Activated naive CD4-positive, alpha-beta T cell treated with anti-CD3 and anti-CD28 coated beads, Interleukin-2, amount 50 U/mL, for 72 hours (primary cell): Measurements from ENCODE around the gene PRXL2B. TPM values are rescaled to one million over a fixed set of nuclear protein-coding genes. Genes with fewer than 3 reads are reported as not detected.
"Not testable (repeated sequence)": the region's sequence is repeated elsewhere in the genome, so short reads cannot be mapped to it uniquely, and the experiment has no call there.

Experiments used
- ATAC-seq, 2 donors: fragments of 150-1000 bp; cut with Tn5 transposase; 2 replicates each; pipeline ENCODE4 v1.10.0; 2021; ENCODE audit warnings: mild to moderate bottlenecking in 2 of 2, moderate library complexity in 2 of 2
- DNase-seq, 2 donors: peaks; one replicate each; pipeline ENCODE4 v3.0.0; 2021 to 2022; ENCODE audit warnings: low spot score in 2 of 2
- H3K27ac Mint-ChIP-seq, 2 donors: one replicate each; pipeline ENCODE4 v1.8.0; 2022; ENCODE audit warnings: mild to moderate bottlenecking in 2 of 2, mixed read lengths in 2 of 2
- H3K36me3 Mint-ChIP-seq, 2 donors: one replicate each; pipeline ENCODE4 v1.8.0; 2022; ENCODE audit warnings: mixed read lengths in 2 of 2
- H3K9me3 Mint-ChIP-seq, 2 donors: one replicate each; pipeline ENCODE4 v1.8.0; 2022; ENCODE audit warnings: mixed read lengths in 2 of 2
- total RNA-seq, 2 donors: library from RNA; stranded (reverse); gene quantifications; one replicate each; pipeline ENCODE4 v1.2.3, GENCODE V29; 2022

Gene PRXL2B
- total RNA-seq, 2 donors from 2014 or later: 34.7 to 38.8 TPM

DNA sequence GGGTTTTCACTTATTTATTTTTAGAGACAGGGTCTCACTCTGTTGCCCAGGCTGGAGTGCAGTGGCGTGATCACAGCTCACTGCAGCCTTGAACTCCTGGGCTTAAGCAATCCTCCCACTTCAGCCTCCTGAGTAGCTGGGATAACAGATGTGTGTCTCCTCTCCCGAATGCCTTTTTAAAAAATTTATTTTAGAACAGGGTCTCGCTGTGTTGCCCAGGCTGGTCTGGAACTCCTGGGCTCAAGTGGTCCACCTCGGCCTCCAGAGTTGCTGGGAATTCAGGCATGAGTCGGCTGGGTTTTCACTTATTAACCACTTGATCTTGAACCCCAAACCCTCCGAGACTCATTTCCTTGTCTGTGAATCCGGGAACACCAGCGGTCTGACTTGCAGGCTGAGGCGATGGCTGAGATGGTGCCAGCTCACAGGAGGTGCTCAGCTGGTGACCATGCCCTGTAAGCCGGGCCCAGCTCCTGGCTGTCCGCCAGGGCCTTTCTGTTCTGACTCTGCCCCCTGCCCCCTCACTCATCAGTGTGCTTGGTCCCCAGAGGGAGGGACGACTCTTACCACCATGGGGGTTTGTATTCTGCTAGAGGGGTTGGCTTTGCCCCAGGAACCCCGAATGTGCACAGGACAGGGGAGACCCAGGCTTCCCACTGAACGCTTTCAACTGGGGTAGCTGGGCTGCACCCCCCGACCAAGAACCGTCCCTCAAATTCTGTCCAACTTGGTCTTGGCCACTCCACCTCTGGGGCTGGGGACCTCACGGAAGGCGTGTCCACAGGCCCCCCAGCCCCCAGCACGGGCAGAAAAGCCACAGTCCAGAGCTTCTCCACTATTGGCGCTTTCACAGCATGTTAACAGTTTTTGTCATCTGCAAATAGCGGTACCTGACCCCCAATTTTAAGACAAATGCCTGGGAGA lies 23.7 kb downstream of the PRXL2B start:
- Mint-ChIP-seq H3K36me3 (peaks cover 4 to 17% of the 10 kb centered on the region in 2 donors), H3K9me3 (peaks cover 11% of the 10 kb centered on the region in 2 donors), H3K27ac (no peak overlapping the region)
- ATAC-seq: no peak
- peak in 1 of 2 donors; percentile 40 for DNase-seq

- ATAC-seq (peak; percentile 16 to 70), DNase-seq (peak in 1 of 2 donors; percentile 49)
- peaks cover 13 to 19% of the 10 kb centered on the region in 2 donors for H3K9me3 Mint-ChIP-seq
- H3K27ac Mint-ChIP-seq: no peak overlapping the region
- H3K36me3 Mint-ChIP-seq: peaks cover 9 to 23% of the 10 kb centered on the region in 2 donors
Measured at GRCh38 chr1:2611031-2611501, 24.5 kb downstream of the PRXL2B start.

DNA sequence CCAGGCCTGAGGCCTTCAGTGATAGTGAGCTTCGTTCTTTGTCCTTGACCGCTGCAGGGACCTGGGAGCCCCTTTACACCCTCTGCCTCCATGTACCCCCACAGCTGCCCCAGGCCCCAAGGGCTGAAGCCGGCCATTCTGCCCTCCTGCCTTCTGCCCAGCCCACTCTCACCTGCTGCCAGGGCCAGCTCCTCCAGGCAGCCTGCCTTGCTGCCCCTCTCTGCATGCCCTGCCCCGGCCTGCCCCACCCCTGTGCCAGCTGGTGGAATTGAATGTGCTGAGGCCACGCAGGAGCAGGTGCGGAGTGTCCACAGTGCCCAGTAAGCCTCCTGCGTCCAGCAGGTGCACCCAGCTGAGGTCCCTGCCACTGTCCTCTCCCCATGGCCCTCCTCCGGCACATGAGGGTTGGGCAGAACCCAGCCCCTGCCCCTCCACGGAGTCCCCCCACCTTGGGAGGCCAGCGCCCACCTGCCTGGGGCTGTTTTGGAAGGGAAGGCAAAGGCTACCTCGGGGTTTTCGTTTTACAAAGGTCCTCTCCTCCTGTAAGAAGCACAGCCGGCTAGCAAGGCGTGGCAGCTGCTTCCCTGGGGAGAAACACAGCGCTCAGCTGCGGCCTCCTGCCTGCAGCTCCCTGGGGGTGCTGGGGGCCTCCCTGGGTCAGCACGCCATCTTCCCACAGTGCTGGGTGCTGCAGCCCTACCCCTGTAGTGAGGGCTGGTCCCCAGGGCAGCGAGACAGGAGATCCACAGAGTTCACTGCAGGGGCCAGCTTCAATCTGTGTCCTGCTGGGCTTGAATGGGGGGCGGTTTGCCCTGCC lies 25.3 kb downstream of the PRXL2B start:
- no peak overlapping the region for H3K27ac Mint-ChIP-seq
- H3K9me3 Mint-ChIP-seq: peaks cover 13 to 24% of the 10 kb centered on the region in 2 donors
- peaks cover 9 to 27% of the 10 kb centered on the region in 2 donors for H3K36me3 Mint-ChIP-seq
- ATAC-seq (no peak), DNase-seq (no peak)

DNA sequence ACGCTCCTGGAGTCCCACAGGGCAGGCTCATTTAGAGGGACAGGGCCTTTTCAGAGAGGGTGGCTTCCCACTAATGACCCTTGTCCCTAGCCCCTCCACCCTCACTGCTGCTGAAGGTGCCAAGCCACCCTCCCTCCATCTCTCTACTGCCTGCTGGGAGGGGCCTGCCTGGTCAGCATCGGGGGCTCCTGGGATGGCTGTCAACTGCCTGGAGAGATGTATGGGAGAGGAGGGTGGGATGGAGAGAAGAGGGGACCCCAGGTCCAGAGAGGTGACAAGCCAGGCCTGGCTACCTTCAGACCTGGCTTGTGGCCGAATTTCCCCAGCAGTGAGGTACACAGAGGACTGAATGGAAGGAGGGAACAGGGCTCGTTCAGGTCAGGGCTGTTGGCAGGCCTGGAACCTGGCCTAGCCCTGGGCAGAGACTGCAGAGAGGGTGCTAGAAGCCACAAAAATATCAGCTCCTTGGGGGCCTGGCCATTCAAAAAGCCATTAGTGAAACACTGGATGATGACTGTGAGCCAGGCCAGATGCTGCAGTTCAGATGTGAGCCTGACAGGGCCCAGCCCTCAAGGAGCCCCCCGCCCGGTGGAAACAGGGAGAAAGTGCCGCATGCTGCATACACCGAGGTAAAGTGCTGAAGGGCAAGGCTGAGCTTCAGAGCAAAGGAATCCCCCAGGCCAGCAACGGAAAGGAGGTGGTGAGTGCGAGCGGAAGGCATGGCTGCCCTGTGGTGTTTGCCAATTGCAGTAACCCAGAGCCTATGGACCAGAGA lies 26.2 kb downstream of the PRXL2B start:
- Mint-ChIP-seq H3K27ac (no peak overlapping the region), H3K9me3 (peaks cover 13 to 24% of the 10 kb centered on the region in 2 donors), H3K36me3 (peaks cover 9 to 27% of the 10 kb centered on the region in 2 donors)
- no peak for ATAC-seq
- DNase-seq: no peak

DNA sequence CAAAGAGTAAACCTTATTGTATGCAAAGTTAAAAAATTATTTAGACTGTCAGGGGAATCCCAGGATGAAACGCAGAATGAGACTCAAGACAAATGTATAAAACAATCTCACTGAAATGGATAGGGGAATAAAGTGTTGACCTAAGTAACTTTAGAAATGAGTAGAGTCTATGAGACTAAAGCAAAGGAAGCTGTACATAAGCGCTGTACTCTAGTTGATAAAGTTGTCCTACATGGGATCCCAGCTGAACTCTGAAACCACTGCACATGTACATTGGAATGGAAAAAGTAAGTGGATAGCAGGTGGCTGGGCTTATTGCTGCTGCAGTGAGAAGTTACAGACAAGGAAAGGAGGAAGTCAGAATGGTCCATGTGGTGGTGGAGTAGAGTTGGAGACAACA lies 27.6 kb downstream of the PRXL2B start:
- H3K27ac Mint-ChIP-seq: no peak overlapping the region
- DNase-seq (no peak), ATAC-seq (no peak)
- H3K9me3 Mint-ChIP-seq: peaks cover 16 to 24% of the 10 kb centered on the region in 2 donors
- peaks cover 9 to 27% of the 10 kb centered on the region in 2 donors for H3K36me3 Mint-ChIP-seq

- ATAC-seq (no peak), DNase-seq (no peak)
- Mint-ChIP-seq H3K27ac (no peak overlapping the region), H3K36me3 (peaks cover 27 to 33% of the 10 kb centered on the region in 2 donors), H3K9me3 (peaks cover 21 to 36% of the 10 kb centered on the region in 2 donors)
Measured at GRCh38 chr1:2617971-2618470, 31.4 kb downstream of the PRXL2B start.

GRCh38 chr1:2623571-2624337 lies 37.2 kb downstream of the PRXL2B start:
- Mint-ChIP-seq H3K9me3 (peaks cover 6 to 11% of the 10 kb centered on the region in 2 donors), H3K36me3 (peaks cover 8 to 19% of the 10 kb centered on the region in 2 donors), H3K27ac (no peak overlapping the region)
- DNase-seq: no peak
- no peak for ATAC-seq

GRCh38 chr1:2624735-2625300 lies 38.2 kb downstream of the PRXL2B start:
- peaks cover 2 to 8% of the 10 kb centered on the region in 2 donors for H3K9me3 Mint-ChIP-seq
- DNase-seq (no peak), ATAC-seq (no peak)
- no peak overlapping the region for H3K27ac Mint-ChIP-seq
- peaks cover 4 to 15% of the 10 kb centered on the region in 2 donors for H3K36me3 Mint-ChIP-seq

GRCh38 chr1:2625311-2625710 lies 38.7 kb downstream of the PRXL2B start:
- Mint-ChIP-seq H3K27ac (no peak overlapping the region), H3K9me3 (peaks cover 2 to 9% of the 10 kb centered on the region in 2 donors), H3K36me3 (peaks cover 2 to 12% of the 10 kb centered on the region in 2 donors)
- DNase-seq (no peak), ATAC-seq (no peak)

GRCh38 chr1:2625748-2626147 lies 39.2 kb downstream of the PRXL2B start:
- not testable (repeated sequence) for DNase-seq, H3K27ac Mint-ChIP-seq, ATAC-seq
- H3K36me3 Mint-ChIP-seq: peaks cover 6 to 17% of the 10 kb centered on the region in 2 donors
- H3K9me3 Mint-ChIP-seq: peaks cover 6 to 13% of the 10 kb centered on the region in 2 donors

GRCh38 chr1:2627746-2628145 lies 41.2 kb downstream of the PRXL2B start:
- DNase-seq: no peak
- H3K27ac Mint-ChIP-seq: no peak overlapping the region
- no peak for ATAC-seq

DNA sequence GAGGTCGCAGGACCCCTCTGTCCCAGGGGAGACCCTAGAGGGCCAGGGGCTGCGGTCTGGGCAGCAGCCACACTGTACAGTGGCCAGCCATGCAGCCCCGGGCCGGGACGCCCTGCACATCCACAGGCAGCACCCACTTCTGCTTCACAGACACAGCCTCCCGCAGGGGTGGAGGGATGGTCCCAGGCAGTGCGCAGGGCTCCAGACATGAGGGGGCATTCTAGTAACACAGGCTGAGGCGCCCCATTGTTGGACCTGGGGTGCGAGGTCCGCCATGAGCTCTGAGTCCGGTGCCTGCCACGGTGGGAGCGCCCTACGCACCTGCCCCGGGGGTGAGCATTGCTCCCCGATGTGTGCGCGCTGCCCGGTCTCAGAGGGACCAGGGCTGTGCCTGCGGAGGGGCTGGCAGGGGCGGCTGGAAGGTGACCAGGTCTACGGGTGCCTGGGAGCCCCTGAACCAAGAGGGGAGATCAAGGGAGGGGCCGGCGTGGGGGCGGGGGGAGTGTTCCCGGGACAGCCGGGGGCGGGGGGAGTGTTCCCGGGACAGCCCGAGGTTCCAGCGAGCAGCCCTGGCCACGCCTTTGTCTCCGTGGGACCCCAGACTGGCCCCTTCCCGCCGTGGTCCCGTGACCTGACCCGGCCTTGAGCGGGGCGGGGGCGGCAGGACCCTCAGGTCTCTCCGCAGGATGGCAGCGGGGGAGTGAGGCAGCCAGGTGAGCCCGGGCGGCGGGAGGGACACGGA lies 41.8 kb downstream of the PRXL2B start:
- Mint-ChIP-seq H3K27ac (no peak overlapping the region), H3K36me3 (peaks cover 7 to 8% of the 10 kb centered on the region in 2 donors), H3K9me3 (peaks cover 8 to 11% of the 10 kb centered on the region in 2 donors)
- DNase-seq (no peak), ATAC-seq (peak in 1 of 2 donors; percentile 43)

More at GRCh38 chr1:2627746-2628145, 41.2 kb downstream of the PRXL2B start:
- Mint-ChIP-seq H3K36me3 (peaks cover 7 to 8% of the 10 kb centered on the region in 2 donors), H3K9me3 (peaks cover 8 to 11% of the 10 kb centered on the region in 2 donors)

GRCh38 chr1:2628933-2629626 lies 42.5 kb downstream of the PRXL2B start:
- Mint-ChIP-seq H3K27ac (no peak overlapping the region), H3K36me3 (peaks cover 7 to 8% of the 10 kb centered on the region in 2 donors), H3K9me3 (peaks cover 8 to 11% of the 10 kb centered on the region in 2 donors)
- DNase-seq (no peak), ATAC-seq (no peak)
